ENCODE results near the gene CCRL2.

The CCRL2 gene

DNA sequence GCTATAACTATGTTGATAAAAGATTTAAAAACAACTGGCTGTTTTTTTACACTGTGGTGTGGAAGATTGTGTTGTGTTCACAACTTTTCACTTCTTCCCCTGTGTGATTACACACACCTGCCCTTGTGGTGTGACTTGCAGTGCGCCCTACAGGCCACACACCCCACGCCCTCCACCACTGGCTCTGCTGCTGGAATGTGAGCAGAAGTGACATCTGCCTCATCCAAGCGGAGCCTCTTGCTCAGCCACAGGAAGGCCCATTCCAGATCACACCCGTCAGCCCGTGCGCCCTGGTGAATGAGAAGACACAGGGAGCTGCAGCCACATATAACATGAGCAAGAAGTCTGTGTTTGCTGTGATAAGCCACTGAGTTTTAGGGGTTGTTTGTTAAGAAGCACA lies 46.2 kb upstream of the CCRL2 start:
- Histone ChIP-seq H3K27ac (ENCODE audit: extremely low read depth, low read depth, low read length) (no peak overlapping the region), H3K36me3 (ENCODE audit: control insufficient read depth in 2 of 2, insufficient read depth in 1 of 2, low read length in 2 of 2) (no peaks in the 10 kb centered on the region), H3K4me3 (ENCODE audit: low read depth, low read length) (no peak overlapping the region), H3K9me3 (ENCODE audit: control insufficient read depth, insufficient read depth, low read depth, low read length) (no peaks in the 10 kb centered on the region), H3K4me1 (ENCODE audit: control insufficient read depth, insufficient read depth, low read length) (no peaks in the 10 kb centered on the region)
- CTCF ChIA-PET: no interaction called here
- TF ChIP-seq PRDM1 (tag by site-specific recombination; IDR thresholded peaks at IDR 0.05): no peak
- no peak for TF ChIP-seq ZBTB20 (tag by site-specific recombination; IDR thresholded peaks at IDR 0.05)
- no peak for TF ChIP-seq ZNF677 (tag by site-specific recombination; IDR thresholded peaks at IDR 0.05)
- TF ChIP-seq ZNF610 (tag by site-specific recombination; IDR thresholded peaks at IDR 0.05; ENCODE audit: borderline replicate concordance): no peak
- TF ChIP-seq, protein P1, sequence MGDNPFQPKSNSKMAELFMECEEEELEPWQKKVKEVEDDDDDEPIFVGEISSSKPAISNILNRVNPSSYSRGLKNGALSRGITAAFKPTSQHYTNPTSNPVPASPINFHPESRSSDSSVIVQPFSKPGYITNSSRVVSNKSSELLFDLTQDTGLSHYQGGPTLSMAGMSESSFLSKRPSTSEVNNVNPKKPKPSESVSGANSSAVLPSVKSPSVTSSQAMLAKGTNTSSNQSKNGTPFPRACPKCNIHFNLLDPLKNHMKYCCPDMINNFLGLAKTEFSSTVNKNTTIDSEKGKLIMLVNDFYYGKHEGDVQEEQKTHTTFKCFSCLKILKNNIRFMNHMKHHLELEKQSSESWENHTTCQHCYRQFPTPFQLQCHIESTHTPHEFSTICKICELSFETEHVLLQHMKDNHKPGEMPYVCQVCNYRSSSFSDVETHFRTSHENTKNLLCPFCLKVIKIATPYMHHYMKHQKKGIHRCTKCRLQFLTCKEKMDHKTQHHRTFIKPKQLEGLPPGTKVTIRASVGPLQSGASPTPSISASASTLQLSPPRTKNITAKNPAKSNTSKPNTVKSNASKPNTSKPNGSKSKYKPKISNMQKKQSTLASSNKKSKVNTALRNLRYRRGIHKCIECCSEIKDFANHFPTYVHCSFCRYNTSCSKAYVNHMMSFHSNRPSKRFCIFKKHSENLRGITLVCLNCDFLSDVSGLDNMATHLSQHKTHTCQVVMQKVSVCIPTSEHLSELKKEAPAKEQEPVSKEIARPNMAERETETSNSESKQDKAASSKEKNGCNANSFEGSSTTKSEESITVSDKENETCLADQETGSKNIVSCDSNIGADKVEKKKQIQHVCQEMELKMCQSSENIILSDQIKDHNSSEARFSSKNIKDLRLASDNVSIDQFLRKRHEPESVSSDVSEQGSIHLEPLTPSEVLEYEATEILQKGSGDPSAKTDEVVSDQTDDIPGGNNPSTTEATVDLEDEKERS (tag by site-specific recombination; IDR thresholded peaks at IDR 0.05): no peak
- TF ChIP-seq ZNF561 (tag by site-specific recombination; IDR thresholded peaks at IDR 0.05; ENCODE audit: borderline replicate concordance): no peak
- TF ChIP-seq ZNF2 (tag by site-specific recombination; IDR thresholded peaks at IDR 0.05): no peak
- no peak for TF ChIP-seq ZNF660 (tag by site-specific recombination; IDR thresholded peaks at IDR 0.05)
- no peak for TF ChIP-seq ZNF792 (tag by site-specific recombination; IDR thresholded peaks at IDR 0.05)
- TF ChIP-seq MZF1 (tag by site-specific recombination; IDR thresholded peaks at IDR 0.05; ENCODE audit: borderline replicate concordance): no peak
- TF ChIP-seq ZNF132 (tag by site-specific recombination; IDR thresholded peaks at IDR 0.05; ENCODE audit: borderline replicate concordance): no peak
- TF ChIP-seq ZNF404 (tag by site-specific recombination; IDR thresholded peaks at IDR 0.05): no peak
- TF ChIP-seq OVOL3 (tag by site-specific recombination; IDR thresholded peaks at IDR 0.05): no peak
- TF ChIP-seq ZNF239 (tag by site-specific recombination; IDR thresholded peaks at IDR 0.05): no peak
- TF ChIP-seq SCRT1 (tag by site-specific recombination; IDR thresholded peaks at IDR 0.05; ENCODE audit: borderline replicate concordance): no peak
- no peak for TF ChIP-seq ZNF623 (tag by site-specific recombination; IDR thresholded peaks at IDR 0.05)
- TF ChIP-seq KLF1 (tag by site-specific recombination; IDR thresholded peaks at IDR 0.05): no peak
- no peak for TF ChIP-seq ZNF16 (tag by site-specific recombination; IDR thresholded peaks at IDR 0.05; ENCODE audit: low read depth)
- TF ChIP-seq ZNF426 (tag by site-specific recombination; IDR thresholded peaks at IDR 0.05): no peak
- no peak for TF ChIP-seq BCL11B (tag by site-specific recombination; IDR thresholded peaks at IDR 0.05; ENCODE audit: low read depth)
- POLR2A ChIA-PET: no interaction called here

DNA sequence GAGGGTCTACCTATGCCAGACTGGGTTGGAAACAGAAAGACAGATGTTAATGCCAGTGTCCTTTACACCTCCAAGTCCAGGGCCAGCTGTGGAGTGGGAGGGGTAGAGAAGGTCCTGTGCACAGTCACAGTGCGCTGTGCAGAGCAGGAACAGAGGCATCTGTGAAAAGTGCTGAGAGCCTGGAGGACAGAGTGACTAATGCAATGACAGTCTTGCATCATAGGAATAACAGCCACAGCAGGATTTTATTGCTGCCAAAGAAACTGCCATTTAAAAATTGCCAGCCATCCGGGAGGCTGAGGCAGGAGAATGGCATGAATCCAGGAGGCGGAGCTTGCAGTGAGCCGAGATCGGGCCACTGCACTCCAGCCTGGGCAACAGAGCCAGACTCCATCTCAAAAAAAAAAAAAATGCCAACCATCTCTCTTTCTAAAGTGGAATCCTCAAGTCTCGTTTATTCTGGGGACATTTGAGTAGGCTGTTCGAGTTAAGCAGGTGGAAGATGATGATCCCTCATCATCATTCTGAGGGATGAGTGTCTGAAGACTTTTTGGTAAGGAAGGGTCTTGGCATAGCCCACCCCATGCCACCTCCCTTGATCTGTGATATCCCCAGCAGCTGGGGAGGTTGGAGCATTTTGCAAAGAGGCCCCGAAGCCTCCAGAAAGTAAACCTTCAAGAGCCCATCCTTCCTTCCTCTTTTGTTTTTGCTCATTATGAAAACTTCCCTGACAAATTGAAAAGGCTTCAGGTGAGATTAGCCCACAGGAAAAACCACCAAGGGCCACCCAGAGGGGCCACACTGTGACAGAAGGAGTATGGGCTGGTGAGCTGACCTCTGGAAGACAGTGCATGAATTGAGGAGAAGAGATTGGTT lies 45.4 kb upstream of the CCRL2 start:
- Histone ChIP-seq H3K4me1 (ENCODE audit: control insufficient read depth, insufficient read depth, low read length) (no peaks in the 10 kb centered on the region), H3K36me3 (ENCODE audit: control insufficient read depth in 2 of 2, insufficient read depth in 1 of 2, low read length in 2 of 2) (no peaks in the 10 kb centered on the region), H3K27ac (ENCODE audit: extremely low read depth, low read depth, low read length) (no peak overlapping the region), H3K4me3 (ENCODE audit: low read depth, low read length) (no peak overlapping the region), H3K9me3 (ENCODE audit: control insufficient read depth, insufficient read depth, low read depth, low read length) (no peaks in the 10 kb centered on the region)
- ChIA-PET POLR2A (no interaction called here), CTCF (interaction anchor here (0.6 kb wide), 1 partner anchor 198 kb away, joined by 4 read pairs; no protein-coding TSS in a partner anchor)
- TF ChIP-seq, protein P2, sequence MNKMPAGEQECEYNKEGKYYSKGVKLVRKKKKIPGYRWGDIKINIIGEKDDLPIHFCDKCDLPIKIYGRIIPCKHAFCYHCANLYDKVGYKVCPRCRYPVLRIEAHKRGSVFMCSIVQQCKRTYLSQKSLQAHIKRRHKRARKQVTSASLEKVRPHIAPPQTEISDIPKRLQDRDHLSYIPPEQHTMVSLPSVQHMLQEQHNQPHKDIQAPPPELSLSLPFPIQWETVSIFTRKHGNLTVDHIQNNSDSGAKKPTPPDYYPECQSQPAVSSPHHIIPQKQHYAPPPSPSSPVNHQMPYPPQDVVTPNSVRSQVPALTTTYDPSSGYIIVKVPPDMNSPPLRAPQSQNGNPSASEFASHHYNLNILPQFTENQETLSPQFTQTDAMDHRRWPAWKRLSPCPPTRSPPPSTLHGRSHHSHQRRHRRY (tag by site-specific recombination; IDR thresholded peaks at IDR 0.05): no peak
- TF ChIP-seq ZNF24 (tag by site-specific recombination; IDR thresholded peaks at IDR 0.05) (peak; percentile 52; the same call in 1 of the 2 replicates), ZNF658 (tag by site-specific recombination; IDR thresholded peaks at IDR 0.05) (no peak)
- TF ChIP-seq, protein P3, sequence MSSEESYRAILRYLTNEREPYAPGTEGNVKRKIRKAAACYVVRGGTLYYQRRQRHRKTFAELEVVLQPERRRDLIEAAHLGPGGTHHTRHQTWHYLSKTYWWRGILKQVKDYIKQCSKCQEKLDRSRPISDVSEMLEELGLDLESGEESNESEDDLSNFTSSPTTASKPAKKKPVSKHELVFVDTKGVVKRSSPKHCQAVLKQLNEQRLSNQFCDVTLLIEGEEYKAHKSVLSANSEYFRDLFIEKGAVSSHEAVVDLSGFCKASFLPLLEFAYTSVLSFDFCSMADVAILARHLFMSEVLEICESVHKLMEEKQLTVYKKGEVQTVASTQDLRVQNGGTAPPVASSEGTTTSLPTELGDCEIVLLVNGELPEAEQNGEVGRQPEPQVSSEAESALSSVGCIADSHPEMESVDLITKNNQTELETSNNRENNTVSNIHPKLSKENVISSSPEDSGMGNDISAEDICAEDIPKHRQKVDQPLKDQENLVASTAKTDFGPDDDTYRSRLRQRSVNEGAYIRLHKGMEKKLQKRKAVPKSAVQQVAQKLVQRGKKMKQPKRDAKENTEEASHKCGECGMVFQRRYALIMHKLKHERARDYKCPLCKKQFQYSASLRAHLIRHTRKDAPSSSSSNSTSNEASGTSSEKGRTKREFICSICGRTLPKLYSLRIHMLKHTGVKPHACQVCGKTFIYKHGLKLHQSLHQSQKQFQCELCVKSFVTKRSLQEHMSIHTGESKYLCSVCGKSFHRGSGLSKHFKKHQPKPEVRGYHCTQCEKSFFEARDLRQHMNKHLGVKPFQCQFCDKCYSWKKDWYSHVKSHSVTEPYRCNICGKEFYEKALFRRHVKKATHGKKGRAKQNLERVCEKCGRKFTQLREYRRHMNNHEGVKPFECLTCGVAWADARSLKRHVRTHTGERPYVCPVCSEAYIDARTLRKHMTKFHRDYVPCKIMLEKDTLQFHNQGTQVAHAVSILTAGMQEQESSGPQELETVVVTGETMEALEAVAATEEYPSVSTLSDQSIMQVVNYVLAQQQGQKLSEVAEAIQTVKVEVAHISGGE (tag by site-specific recombination; conservative IDR thresholded peaks at IDR 0.05; ENCODE audit: low read depth): no peak
- TF ChIP-seq, protein P4, sequence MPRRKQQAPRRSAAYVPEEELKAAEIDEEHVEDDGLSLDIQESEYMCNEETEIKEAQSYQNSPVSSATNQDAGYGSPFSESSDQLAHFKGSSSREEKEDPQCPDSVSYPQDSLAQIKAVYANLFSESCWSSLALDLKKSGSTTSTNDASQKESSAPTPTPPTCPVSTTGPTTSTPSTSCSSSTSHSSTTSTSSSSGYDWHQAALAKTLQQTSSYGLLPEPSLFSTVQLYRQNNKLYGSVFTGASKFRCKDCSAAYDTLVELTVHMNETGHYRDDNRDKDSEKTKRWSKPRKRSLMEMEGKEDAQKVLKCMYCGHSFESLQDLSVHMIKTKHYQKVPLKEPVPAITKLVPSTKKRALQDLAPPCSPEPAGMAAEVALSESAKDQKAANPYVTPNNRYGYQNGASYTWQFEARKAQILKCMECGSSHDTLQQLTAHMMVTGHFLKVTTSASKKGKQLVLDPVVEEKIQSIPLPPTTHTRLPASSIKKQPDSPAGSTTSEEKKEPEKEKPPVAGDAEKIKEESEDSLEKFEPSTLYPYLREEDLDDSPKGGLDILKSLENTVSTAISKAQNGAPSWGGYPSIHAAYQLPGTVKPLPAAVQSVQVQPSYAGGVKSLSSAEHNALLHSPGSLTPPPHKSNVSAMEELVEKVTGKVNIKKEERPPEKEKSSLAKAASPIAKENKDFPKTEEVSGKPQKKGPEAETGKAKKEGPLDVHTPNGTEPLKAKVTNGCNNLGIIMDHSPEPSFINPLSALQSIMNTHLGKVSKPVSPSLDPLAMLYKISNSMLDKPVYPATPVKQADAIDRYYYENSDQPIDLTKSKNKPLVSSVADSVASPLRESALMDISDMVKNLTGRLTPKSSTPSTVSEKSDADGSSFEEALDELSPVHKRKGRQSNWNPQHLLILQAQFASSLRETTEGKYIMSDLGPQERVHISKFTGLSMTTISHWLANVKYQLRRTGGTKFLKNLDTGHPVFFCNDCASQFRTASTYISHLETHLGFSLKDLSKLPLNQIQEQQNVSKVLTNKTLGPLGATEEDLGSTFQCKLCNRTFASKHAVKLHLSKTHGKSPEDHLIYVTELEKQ (tag by site-specific recombination; IDR thresholded peaks at IDR 0.05; ENCODE audit: borderline replicate concordance): no peak
